ENCODE results near the gene QRFPR. TPM values are rescaled to one million over a fixed set of nuclear protein-coding genes. Genes with fewer than 3 reads are reported as not detected.

Gene QRFPR
- total RNA-seq: not detected in 2 replicates

DNA sequence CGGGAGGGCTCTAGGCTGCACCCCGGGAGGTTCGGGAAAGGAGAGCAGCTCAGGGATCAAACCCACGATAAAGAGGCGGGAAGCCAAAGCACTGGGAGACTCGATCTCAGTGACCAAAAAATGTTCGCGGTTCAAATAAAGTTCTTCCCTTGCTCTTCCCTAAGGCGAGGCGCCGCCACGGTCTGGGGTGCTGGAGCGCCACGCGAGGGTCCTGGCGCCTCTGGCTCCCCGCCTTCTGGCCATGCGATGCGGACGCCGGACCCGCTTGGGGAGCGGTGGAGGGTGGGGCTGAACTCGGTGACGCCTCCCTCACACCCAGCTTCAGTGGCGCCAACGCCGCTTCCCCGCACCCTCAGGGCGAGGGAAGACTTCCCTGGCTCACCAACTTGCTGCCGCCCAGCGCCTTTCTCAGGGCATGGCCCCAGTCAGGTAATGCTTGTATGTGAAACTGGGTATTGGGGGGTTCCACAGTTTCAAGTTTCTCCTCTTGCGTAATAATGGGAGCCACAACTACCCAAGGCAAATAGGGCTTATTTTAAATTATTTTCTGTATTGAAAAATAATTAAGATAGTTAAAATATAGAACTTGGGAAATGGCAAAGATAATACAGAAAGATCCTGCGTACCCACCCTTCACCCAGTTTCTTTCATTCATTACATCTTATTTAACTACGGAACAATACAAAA is at the start of gene QRFPR:
Gene QRFPR (minus strand): TSS at position 243 of the 687 bp plus-strand sequence. CDS start 371 bp downstream, outside the sequence.

Small RNA genes lying within 50 kb of the gene (small RNA-seq; reads per million reads assigned to genes)
- not detected for gene RF00019

Other genes starting within 250 kb of the QRFPR start
- 0.76 TPM in 1 of 2 replicates, not detected in the other for gene TNIP3, start 216.7 kb downstream of the QRFPR start, total RNA-seq

Data from vein endothelial cell (primary cell).